NCI-H524 (cell line): ENCODE measurements around the gene C2CD2.
A peak's percentile ranks its signal among the peaks of the same experiment; 100 is the strongest.
"Not testable (repeated sequence)": the region's sequence is repeated elsewhere in the genome, so short reads cannot be mapped to it uniquely, and the experiment has no call there.

Experiments used
- DNase-seq, 2 experiments: peaks; one replicate each; lab custom pipeline; 2025; lab: John Stamatoyannopoulos, UW

The C2CD2 gene

GRCh38 chr21:41953831-41954653, at the start of gene C2CD2:
C2CD2 (minus strand) TSS chr21:41954018; CDS start chr21:41953648, 370 bp downstream.
- DNase-seq, result peak in 1 of 2 experiments; percentile 58

GRCh38 chr21:42003051-42003461, 49.2 kb upstream of the C2CD2 start:
- DNase-seq, result no peak

- no peak for DNase-seq
These were observed 48.7 kb upstream of the C2CD2 start for GRCh38 chr21:42002421-42002958.

- DNase-seq, result no peak
These were observed 48.0 kb upstream of the C2CD2 start for GRCh38 chr21:42001781-42002180.

GRCh38 chr21:42000908-42001307, 47.1 kb upstream of the C2CD2 start:
- no peak for DNase-seq

- no peak for DNase-seq
These were observed 43.8 kb upstream of the C2CD2 start for GRCh38 chr21:41997657-41998056.

- no peak for DNase-seq
These were observed 41.8 kb upstream of the C2CD2 start for GRCh38 chr21:41995577-41995976.

- DNase-seq, result not testable (repeated sequence)
These were observed 40.8 kb upstream of the C2CD2 start for GRCh38 chr21:41994613-41995012.

GRCh38 chr21:41993744-41994143, 39.9 kb upstream of the C2CD2 start:
- no peak for DNase-seq

GRCh38 chr21:41992576-41992975, 38.8 kb upstream of the C2CD2 start:
- DNase-seq, result no peak

- DNase-seq, result no peak
These were observed 37.8 kb upstream of the C2CD2 start for GRCh38 chr21:41991659-41992058.

GRCh38 chr21:41989698-41990097, 35.9 kb upstream of the C2CD2 start:
- DNase-seq, result no peak

GRCh38 chr21:41987310-41987709, 33.5 kb upstream of the C2CD2 start:
- no peak for DNase-seq

GRCh38 chr21:41985662-41986416, 32.0 kb upstream of the C2CD2 start:
- DNase-seq, result no peak

GRCh38 chr21:41983229-41983628, 29.4 kb upstream of the C2CD2 start:
- no peak for DNase-seq

GRCh38 chr21:41980561-41980960, 26.7 kb upstream of the C2CD2 start:
- no peak for DNase-seq

- DNase-seq, result no peak
These were observed 26.0 kb upstream of the C2CD2 start for GRCh38 chr21:41979751-41980369.

GRCh38 chr21:41979335-41979734, 25.5 kb upstream of the C2CD2 start:
- DNase-seq, result no peak

- DNase-seq, result no peak
These were observed 23.5 kb upstream of the C2CD2 start for GRCh38 chr21:41977034-41977950.

GRCh38 chr21:41976611-41977010, 22.8 kb upstream of the C2CD2 start:
- no peak for DNase-seq
